ENCODE measurements around the gene CLDN34.
A peak's percentile ranks its signal among the peaks of the same experiment; 100 is the strongest.

CLDN34 gene

DNA sequence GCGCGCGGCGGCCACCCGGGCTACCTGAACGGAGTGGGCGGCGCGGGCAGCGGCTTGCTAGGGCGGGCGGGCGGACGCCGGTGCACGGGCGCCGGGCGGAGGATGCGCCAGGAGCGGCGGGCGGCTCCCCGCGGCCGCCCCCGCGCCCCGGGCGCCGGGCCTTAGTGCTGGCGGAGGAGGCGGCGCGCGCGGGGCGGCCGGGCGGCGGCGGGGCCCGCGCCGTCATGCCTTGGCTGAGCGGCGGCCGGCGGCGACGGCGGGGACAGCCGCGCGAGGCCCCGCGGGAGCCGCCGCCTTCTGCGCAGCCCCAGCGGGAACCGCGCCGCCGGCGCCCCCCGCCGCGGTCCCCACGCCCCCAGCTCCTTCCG, 48.2 kb downstream of the CLDN34 start:
- TF ChIP-seq, protein P1, sequence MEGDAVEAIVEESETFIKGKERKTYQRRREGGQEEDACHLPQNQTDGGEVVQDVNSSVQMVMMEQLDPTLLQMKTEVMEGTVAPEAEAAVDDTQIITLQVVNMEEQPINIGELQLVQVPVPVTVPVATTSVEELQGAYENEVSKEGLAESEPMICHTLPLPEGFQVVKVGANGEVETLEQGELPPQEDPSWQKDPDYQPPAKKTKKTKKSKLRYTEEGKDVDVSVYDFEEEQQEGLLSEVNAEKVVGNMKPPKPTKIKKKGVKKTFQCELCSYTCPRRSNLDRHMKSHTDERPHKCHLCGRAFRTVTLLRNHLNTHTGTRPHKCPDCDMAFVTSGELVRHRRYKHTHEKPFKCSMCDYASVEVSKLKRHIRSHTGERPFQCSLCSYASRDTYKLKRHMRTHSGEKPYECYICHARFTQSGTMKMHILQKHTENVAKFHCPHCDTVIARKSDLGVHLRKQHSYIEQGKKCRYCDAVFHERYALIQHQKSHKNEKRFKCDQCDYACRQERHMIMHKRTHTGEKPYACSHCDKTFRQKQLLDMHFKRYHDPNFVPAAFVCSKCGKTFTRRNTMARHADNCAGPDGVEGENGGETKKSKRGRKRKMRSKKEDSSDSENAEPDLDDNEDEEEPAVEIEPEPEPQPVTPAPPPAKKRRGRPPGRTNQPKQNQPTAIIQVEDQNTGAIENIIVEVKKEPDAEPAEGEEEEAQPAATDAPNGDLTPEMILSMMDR (IDR thresholded peaks at IDR 0.05; ENCODE audit: insufficient read depth, low read length, poor library complexity, severe bottlenecking): no peak
- DNase-seq (ENCODE audit: extremely low read depth, insufficient read length): no peak
- Histone ChIP-seq H3K36me3 (ENCODE audit: control insufficient read depth, insufficient read depth, low read length) (no peaks in the 10 kb centered on the region), H3K27me3 (replicated peaks; ENCODE audit: control insufficient read depth, insufficient read depth, low read length) (no peaks in the 10 kb centered on the region), H3K4me3 (replicated peaks; ENCODE audit: low read depth, low read length) (peak overlapping the region; percentile 60)

- Histone ChIP-seq H3K27me3 (replicated peaks; ENCODE audit: control insufficient read depth, insufficient read depth, low read length) (no peaks in the 10 kb centered on the region), H3K4me3 (replicated peaks; ENCODE audit: low read depth, low read length) (peak overlapping the region; percentile 60), H3K36me3 (ENCODE audit: control insufficient read depth, insufficient read depth, low read length) (no peaks in the 10 kb centered on the region)
- DNase-seq (ENCODE audit: extremely low read depth, insufficient read length): no peak
- TF ChIP-seq, protein P1 (IDR thresholded peaks at IDR 0.05; ENCODE audit: insufficient read depth, low read length, poor library complexity, severe bottlenecking): peak; percentile 0
These were observed 48.8 kb downstream of the CLDN34 start for GRCh38 chrX:10015723-10016518.

DNA sequence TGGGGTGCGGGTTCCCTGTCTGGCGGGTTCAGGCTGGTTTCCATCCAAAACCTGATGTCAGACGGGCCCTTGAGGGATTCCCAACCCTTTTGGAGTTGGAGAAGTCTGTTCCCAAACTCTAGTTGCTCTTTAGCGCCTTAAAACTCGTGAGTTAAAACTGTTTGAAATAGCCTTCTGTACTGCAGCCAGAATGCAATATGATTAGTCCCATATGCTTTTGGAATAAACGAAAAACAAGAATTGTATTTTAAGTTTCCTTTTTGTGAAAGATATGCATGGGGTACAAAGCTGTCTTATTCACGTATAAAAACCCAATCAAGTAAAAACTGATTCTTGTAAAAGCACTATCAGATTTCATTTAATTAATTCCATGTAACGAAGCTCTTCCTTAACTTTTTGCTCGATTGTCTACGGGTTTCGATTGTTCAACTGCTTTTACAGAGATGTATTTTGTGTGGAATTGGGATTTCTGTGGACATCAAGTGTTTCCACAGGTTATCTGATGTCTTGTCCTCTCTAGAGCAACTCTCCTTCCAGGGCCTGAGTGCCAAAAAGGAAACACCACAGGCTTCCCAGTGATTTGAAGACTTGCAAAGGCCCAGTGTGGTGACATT, 49.5 kb downstream of the CLDN34 start:
- no peak for DNase-seq (ENCODE audit: extremely low read depth, insufficient read length)
- TF ChIP-seq, protein P1 (IDR thresholded peaks at IDR 0.05; ENCODE audit: insufficient read depth, low read length, poor library complexity, severe bottlenecking): no peak
- Histone ChIP-seq H3K4me3 (replicated peaks; ENCODE audit: low read depth, low read length) (peak overlapping the region; percentile 60), H3K27me3 (replicated peaks; ENCODE audit: control insufficient read depth, insufficient read depth, low read length) (no peaks in the 10 kb centered on the region), H3K36me3 (ENCODE audit: control insufficient read depth, insufficient read depth, low read length) (no peaks in the 10 kb centered on the region)

- no peak overlapping the region for H3K4me3 ChIP-seq (replicated peaks; ENCODE audit: low read depth, low read length)
- H3K27me3 ChIP-seq (replicated peaks; ENCODE audit: control insufficient read depth, insufficient read depth, low read length): no peaks in the 10 kb centered on the region
- DNase-seq (ENCODE audit: extremely low read depth, insufficient read length): no peak
- H3K36me3 ChIP-seq (ENCODE audit: control insufficient read depth, insufficient read depth, low read length): no peaks in the 10 kb centered on the region
- TF ChIP-seq, protein P1 (IDR thresholded peaks at IDR 0.05; ENCODE audit: insufficient read depth, low read length, poor library complexity, severe bottlenecking): no peak
These were observed 50.7 kb downstream of the CLDN34 start for GRCh38 chrX:10017872-10018271.

Data from GM06990 (cell line).